Astrocyte (in vitro differentiated cells and primary cell): ENCODE measurements around the gene SPATA9. TPM values are rescaled to one million over a fixed set of nuclear protein-coding genes. Genes with fewer than 3 reads are reported as not detected.

Source experiments
- DNase-seq: peaks from one replicate; pipeline ENCODE4 v3.0.0-alpha.2; 2010; ENCODE audit warnings: low read depth
- FAIRE-seq: peaks from 2 replicates; lab custom pipeline; 2011; peaks lifted over from hg19 to GRCh38; lab: Jason Lieb, UNC
- H2AFZ ChIP-seq: 2 replicates; pipeline ENCODE4 v1.6.0; 2012; ENCODE audit warnings: low read depth, low read length, inconsistent platforms
- H3K27ac ChIP-seq: 2 replicates; pipeline ENCODE4 v1.5.1; 2011; ENCODE audit warnings: low read depth, low read length, inconsistent platforms
- H3K27me3 ChIP-seq: 2 replicates; pipeline ENCODE4 v1.6.0; 2011; ENCODE audit warnings: low read length, inconsistent platforms; ENCODE audit not compliant: insufficient read depth
- H3K36me3 ChIP-seq: 2 replicates; pipeline ENCODE4 v1.5.1; 2011; ENCODE audit warnings: low read length, inconsistent platforms; ENCODE audit not compliant: insufficient read depth
- H3K4me1 ChIP-seq: 2 replicates; pipeline ENCODE4 v1.5.1; 2011; ENCODE audit warnings: low read length, inconsistent platforms; ENCODE audit not compliant: insufficient read depth
- H3K4me2 ChIP-seq: 2 replicates; pipeline ENCODE4 v1.6.0; 2012; ENCODE audit warnings: low read length, inconsistent platforms
- H3K4me3 ChIP-seq: 2 replicates; pipeline ENCODE4 v1.5.1; 2011; ENCODE audit warnings: low read depth, mild to moderate bottlenecking, low read length, inconsistent platforms; ENCODE audit not compliant: insufficient read depth
- H3K79me2 ChIP-seq: 2 replicates; pipeline ENCODE4 v1.6.0; 2012; ENCODE audit warnings: mild to moderate bottlenecking, low read length, inconsistent platforms; ENCODE audit not compliant: insufficient read depth
- H3K9ac ChIP-seq: 2 replicates; pipeline ENCODE4 v1.6.0; 2012; ENCODE audit warnings: mild to moderate bottlenecking, low read length, inconsistent platforms
- H3K9me3 ChIP-seq: 2 replicates; pipeline ENCODE4 v1.5.1; 2012; ENCODE audit warnings: low read depth, mild to moderate bottlenecking, low read length, inconsistent platforms; ENCODE audit not compliant: insufficient read depth
- H4K20me1 ChIP-seq: 2 replicates; pipeline ENCODE4 v1.6.0; 2012; ENCODE audit warnings: low read length, inconsistent platforms; ENCODE audit not compliant: insufficient read depth
- H3K27ac Mint-ChIP-seq: one replicate; pipeline ENCODE4 v1.8.0; 2021; ENCODE audit warnings: mild to moderate bottlenecking, mixed read lengths; ENCODE audit not compliant: unreplicated experiment
- H3K27me3 Mint-ChIP-seq: one replicate; pipeline ENCODE4 v1.8.0; 2021; ENCODE audit warnings: low read depth, mixed read lengths; ENCODE audit not compliant: unreplicated experiment
- H3K36me3 Mint-ChIP-seq: one replicate; pipeline ENCODE4 v1.8.0; 2021; ENCODE audit warnings: low read depth, mixed read lengths; ENCODE audit not compliant: unreplicated experiment
- H3K4me1 Mint-ChIP-seq: one replicate; pipeline ENCODE4 v1.8.0; 2021; ENCODE audit warnings: low read depth, mixed read lengths; ENCODE audit not compliant: unreplicated experiment
- H3K4me3 Mint-ChIP-seq: one replicate; pipeline ENCODE4 v1.8.0; 2021; ENCODE audit warnings: mild to moderate bottlenecking, moderate library complexity, mixed read lengths; ENCODE audit not compliant: unreplicated experiment
- H3K9me3 Mint-ChIP-seq: one replicate; pipeline ENCODE4 v1.8.0; 2021; ENCODE audit warnings: mild to moderate bottlenecking, mixed read lengths; ENCODE audit not compliant: unreplicated experiment
- EZH2 ChIP-seq: IDR thresholded peaks from 2 replicates; pipeline ENCODE4 v1.6.1; 2012; ENCODE audit warnings: mild to moderate bottlenecking, low read length, inconsistent platforms; ENCODE audit not compliant: insufficient read depth
- total RNA-seq: library from RNA; stranded (reverse); gene quantifications from 2 replicates; pipeline ENCODE4 v1.2.1, GENCODE V29; 2021
- TF ChIP-seq, protein P1 (sequence below): IDR thresholded peaks from 2 replicates; pipeline ENCODE4 v1.5.1; 2011; ENCODE audit warnings: low read depth, mild to moderate bottlenecking, inconsistent platforms, low read length, moderate library complexity; ENCODE audit not compliant: insufficient read depth

The SPATA9 gene
- total RNA-seq, 1 donor from 2014 or later, result 0.98 TPM

DNA sequence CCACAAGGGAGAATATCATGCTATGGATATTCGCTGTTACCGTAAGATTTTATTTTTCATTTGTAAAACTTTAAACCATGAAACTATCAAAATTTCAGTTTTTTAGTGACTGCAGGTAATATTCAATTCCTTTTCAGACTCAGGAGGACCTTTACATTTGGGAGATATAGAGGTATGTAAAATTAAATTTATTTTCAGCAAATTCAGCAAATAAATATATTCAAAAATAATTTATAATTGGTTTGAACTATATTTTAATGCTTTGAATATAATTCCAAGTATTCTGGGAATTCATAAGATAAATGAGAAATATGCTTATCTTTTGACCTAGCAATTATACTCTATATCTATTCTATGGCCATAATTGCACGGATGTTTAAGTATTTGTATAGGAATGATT lies 28.6 kb downstream of the SPATA9 start:
- H3K9ac ChIP-seq, result no peak overlapping the region
- no peaks in the 10 kb centered on the region for H3K27me3 Mint-ChIP-seq
- H3K79me2 ChIP-seq, result no peaks in the 10 kb centered on the region
- no peak overlapping the region for H3K4me3 Mint-ChIP-seq
- no peak overlapping the region for H3K27ac Mint-ChIP-seq
- FAIRE-seq (no peak), DNase-seq (no peak)
- H3K27ac ChIP-seq, result no peak overlapping the region
- H3K4me1 Mint-ChIP-seq, result no peaks in the 10 kb centered on the region
- no peak overlapping the region for H3K4me2 ChIP-seq
- H3K4me1 ChIP-seq, result no peaks in the 10 kb centered on the region
- H3K4me3 ChIP-seq, result no peak overlapping the region
- no peaks in the 10 kb centered on the region for H3K36me3 ChIP-seq
- no peak for TF ChIP-seq EZH2
- TF ChIP-seq, protein P1, sequence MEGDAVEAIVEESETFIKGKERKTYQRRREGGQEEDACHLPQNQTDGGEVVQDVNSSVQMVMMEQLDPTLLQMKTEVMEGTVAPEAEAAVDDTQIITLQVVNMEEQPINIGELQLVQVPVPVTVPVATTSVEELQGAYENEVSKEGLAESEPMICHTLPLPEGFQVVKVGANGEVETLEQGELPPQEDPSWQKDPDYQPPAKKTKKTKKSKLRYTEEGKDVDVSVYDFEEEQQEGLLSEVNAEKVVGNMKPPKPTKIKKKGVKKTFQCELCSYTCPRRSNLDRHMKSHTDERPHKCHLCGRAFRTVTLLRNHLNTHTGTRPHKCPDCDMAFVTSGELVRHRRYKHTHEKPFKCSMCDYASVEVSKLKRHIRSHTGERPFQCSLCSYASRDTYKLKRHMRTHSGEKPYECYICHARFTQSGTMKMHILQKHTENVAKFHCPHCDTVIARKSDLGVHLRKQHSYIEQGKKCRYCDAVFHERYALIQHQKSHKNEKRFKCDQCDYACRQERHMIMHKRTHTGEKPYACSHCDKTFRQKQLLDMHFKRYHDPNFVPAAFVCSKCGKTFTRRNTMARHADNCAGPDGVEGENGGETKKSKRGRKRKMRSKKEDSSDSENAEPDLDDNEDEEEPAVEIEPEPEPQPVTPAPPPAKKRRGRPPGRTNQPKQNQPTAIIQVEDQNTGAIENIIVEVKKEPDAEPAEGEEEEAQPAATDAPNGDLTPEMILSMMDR, result no peak
- H3K9me3 Mint-ChIP-seq, result no peaks in the 10 kb centered on the region
- H2AFZ ChIP-seq, result no peak overlapping the region
- no peaks in the 10 kb centered on the region for H3K36me3 Mint-ChIP-seq
- H3K27me3 ChIP-seq, result no peaks in the 10 kb centered on the region
- H3K9me3 ChIP-seq, result no peaks in the 10 kb centered on the region
- H4K20me1 ChIP-seq, result no peaks in the 10 kb centered on the region

DNA sequence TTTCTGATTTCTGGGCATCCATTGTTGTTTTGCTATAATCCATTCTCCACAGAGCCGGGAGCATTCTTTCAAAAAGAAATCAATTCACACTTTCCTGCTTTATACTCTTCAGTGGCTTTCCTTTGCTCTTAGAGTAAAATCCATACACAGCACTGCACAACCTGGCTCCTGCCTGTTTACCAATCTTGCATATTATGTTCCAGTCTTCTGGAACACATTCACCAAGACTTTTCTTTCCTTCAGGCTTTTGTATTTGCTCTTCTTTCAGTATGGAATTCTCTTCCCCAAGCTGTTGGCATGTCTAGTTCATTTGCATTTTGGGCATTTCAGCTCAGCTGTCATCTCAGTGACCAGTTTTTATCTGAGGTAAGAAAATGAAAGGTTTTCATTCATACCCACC lies 29.9 kb downstream of the SPATA9 start:
- Histone ChIP-seq H3K27ac (no peak overlapping the region), H2AFZ (no peak overlapping the region), H3K36me3 (no peaks in the 10 kb centered on the region), H3K79me2 (no peaks in the 10 kb centered on the region), H3K27me3 (no peaks in the 10 kb centered on the region), H3K4me2 (no peak overlapping the region), H3K9me3 (no peaks in the 10 kb centered on the region), H3K4me3 (no peak overlapping the region), H3K9ac (no peak overlapping the region), H3K4me1 (no peaks in the 10 kb centered on the region), H4K20me1 (no peaks in the 10 kb centered on the region)
- Mint-ChIP-seq H3K36me3 (no peaks in the 10 kb centered on the region), H3K27me3 (no peaks in the 10 kb centered on the region), H3K4me3 (no peak overlapping the region), H3K27ac (no peak overlapping the region), H3K9me3 (no peaks in the 10 kb centered on the region), H3K4me1 (no peaks in the 10 kb centered on the region)
- FAIRE-seq (no peak), DNase-seq (no peak)
- TF ChIP-seq EZH2, result no peak
- TF ChIP-seq, protein P1, result no peak

DNA sequence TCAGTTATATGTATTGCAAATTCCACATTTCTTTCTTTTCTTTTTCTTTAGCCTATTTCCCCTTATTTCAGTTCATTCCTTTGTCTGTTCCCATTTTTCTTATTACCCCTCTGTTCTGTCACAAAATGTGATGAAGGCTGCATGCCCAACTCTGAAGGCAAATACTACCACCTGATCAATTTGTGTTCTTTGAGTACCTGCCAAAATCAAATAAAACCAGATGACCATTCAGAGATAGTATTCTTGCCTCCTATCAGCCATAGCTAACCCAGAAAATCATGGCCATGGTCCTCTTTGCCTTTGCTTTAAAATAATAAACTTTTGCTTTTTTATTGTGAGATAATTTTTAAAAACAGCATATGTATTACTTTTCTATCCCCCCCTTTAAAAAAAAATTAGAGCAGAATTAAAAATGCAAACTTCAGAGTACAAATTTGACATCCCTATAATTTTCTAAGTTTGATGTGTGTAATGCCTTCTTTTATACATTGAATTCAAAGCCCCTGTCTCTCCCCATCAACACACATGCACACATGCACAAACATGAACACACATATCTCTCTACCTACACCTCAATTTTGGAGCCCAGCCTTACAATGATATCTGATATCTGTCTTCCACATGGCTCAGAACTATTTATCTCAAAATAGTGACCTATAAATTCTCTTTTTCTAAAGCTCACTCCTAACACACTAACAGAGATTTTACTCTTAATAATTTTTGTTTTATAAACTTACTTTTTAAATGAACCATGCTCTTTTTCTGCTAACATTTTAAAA lies 32.8 kb downstream of the SPATA9 start:
- H3K4me3 ChIP-seq, result no peak overlapping the region
- Mint-ChIP-seq H3K9me3 (no peaks in the 10 kb centered on the region), H3K4me3 (no peak overlapping the region), H3K4me1 (no peaks in the 10 kb centered on the region), H3K27ac (no peak overlapping the region), H3K36me3 (no peaks in the 10 kb centered on the region), H3K27me3 (no peaks in the 10 kb centered on the region)
- no peaks in the 10 kb centered on the region for H3K79me2 ChIP-seq
- H3K27me3 ChIP-seq, result no peaks in the 10 kb centered on the region
- TF ChIP-seq, protein P1, result no peak
- no peak for TF ChIP-seq EZH2
- H2AFZ ChIP-seq, result no peak overlapping the region
- no peak overlapping the region for H3K9ac ChIP-seq
- no peaks in the 10 kb centered on the region for H3K36me3 ChIP-seq
- H3K9me3 ChIP-seq, result no peaks in the 10 kb centered on the region
- H3K27ac ChIP-seq, result no peak overlapping the region
- no peak for DNase-seq
- peaks cover 6% of the 10 kb centered on the region for H3K4me1 ChIP-seq
- no peak for FAIRE-seq
- H4K20me1 ChIP-seq, result no peaks in the 10 kb centered on the region
- no peak overlapping the region for H3K4me2 ChIP-seq
